ENCODE results near the gene ZNF182.

GRCh38 chrX:48043056-48043455 is 39.3 kb upstream of the ZNF182 start:
- TF ChIP-seq CTCF (IDR thresholded peaks at IDR 0.05) (no peak), POLR2A (IDR thresholded peaks at IDR 0.05) (no peak)

All from esophagus squamous epithelium (tissue), 4 donors.